Stimulated activated CD4-positive, alpha-beta T cell treated with anti-CD3 and anti-CD28 coated beads, Interleukin-2, amount 100 ng/mL, for 4 hours (primary cell): ENCODE results near the gene BHLHE41.

Experiments used
- DNase-seq: peaks from one replicate; pipeline ENCODE4 v3.0.0-alpha.2; 2020; ENCODE audit warnings: low read depth

Gene BHLHE41

GRCh38 chr12:26134540-26134939, 9.7 kb upstream of the BHLHE41 start:
- no peak for DNase-seq

GRCh38 chr12:26133521-26133920, 8.7 kb upstream of the BHLHE41 start:
- no peak for DNase-seq

GRCh38 chr12:26132866-26133265, 8.0 kb upstream of the BHLHE41 start:
- no peak for DNase-seq

GRCh38 chr12:26131936-26132335, 7.1 kb upstream of the BHLHE41 start:
- no peak for DNase-seq

- no peak for DNase-seq
Measured at GRCh38 chr12:26130728-26131127, 5.9 kb upstream of the BHLHE41 start.

GRCh38 chr12:26128168-26128567, 3.3 kb upstream of the BHLHE41 start:
- DNase-seq, result no peak

- DNase-seq, result no peak
Measured at GRCh38 chr12:26127404-26127803, 2.6 kb upstream of the BHLHE41 start.

GRCh38 chr12:26126340-26127284, 1.8 kb upstream of the BHLHE41 start:
- DNase-seq, result no peak

GRCh38 chr12:26125400-26126339, 833 bp upstream of the BHLHE41 start:
- no peak for DNase-seq

GRCh38 chr12:26123482-26123980, 1.3 kb downstream of the BHLHE41 start:
- no peak for DNase-seq

- DNase-seq, result no peak
Measured at GRCh38 chr12:26122681-26123481, 2.0 kb downstream of the BHLHE41 start.

- DNase-seq, result no peak
Measured at GRCh38 chr12:26122061-26122680, 2.7 kb downstream of the BHLHE41 start.

GRCh38 chr12:26121323-26122060, 3.3 kb downstream of the BHLHE41 start:
- no peak for DNase-seq

GRCh38 chr12:26120561-26121274, 4.1 kb downstream of the BHLHE41 start:
- DNase-seq, result no peak

- no peak for DNase-seq
Measured at GRCh38 chr12:26119391-26119989, 5.3 kb downstream of the BHLHE41 start.

GRCh38 chr12:26118308-26118707, 6.5 kb downstream of the BHLHE41 start:
- DNase-seq, result no peak

- DNase-seq, result no peak
Measured at GRCh38 chr12:26116829-26117715, 7.8 kb downstream of the BHLHE41 start.

- DNase-seq, result no peak
Measured at GRCh38 chr12:26114720-26115401, 10.0 kb downstream of the BHLHE41 start.
